Limb (tissue), 2 donors: Measurements from ENCODE around the gene CAPSL.
"Not testable (repeated sequence)": the region's sequence is repeated elsewhere in the genome, so short reads cannot be mapped to it uniquely, and the experiment has no call there.

Experiments
- DNase-seq, 2 donors: peaks; one replicate each; pipeline ENCODE4 v3.0.0-alpha.2; 2016; ENCODE audit errors: extremely low spot score in 2 of 2

The CAPSL gene

GRCh38 chr5:35938568-35939227 is at the start of gene CAPSL:
Gene CAPSL, minus strand, starts transcription at chr5:35938622. Its CDS starts 17,502 bp downstream, at chr5:35921120.
- peak; percentile 85 for DNase-seq

- DNase-seq: no peak
Observed at GRCh38 chr5:35987776-35988175, 49.4 kb upstream of the CAPSL start.

- no peak for DNase-seq
Observed at GRCh38 chr5:35979715-35980114, 41.3 kb upstream of the CAPSL start.

GRCh38 chr5:35976859-35977258 is 38.4 kb upstream of the CAPSL start:
- not testable (repeated sequence) for DNase-seq

- DNase-seq: no peak
Observed at GRCh38 chr5:35974570-35974969, 36.1 kb upstream of the CAPSL start.

- no peak for DNase-seq
Observed at GRCh38 chr5:35971878-35972210, 33.4 kb upstream of the CAPSL start.

GRCh38 chr5:35971186-35971877 is 32.9 kb upstream of the CAPSL start:
- no peak for DNase-seq

GRCh38 chr5:35963381-35963843 is 25.0 kb upstream of the CAPSL start:
- no peak for DNase-seq

GRCh38 chr5:35960328-35960727 is 21.9 kb upstream of the CAPSL start:
- no peak for DNase-seq

GRCh38 chr5:35956429-35956828 is 18.0 kb upstream of the CAPSL start:
- no peak for DNase-seq

- DNase-seq: no peak
Observed at GRCh38 chr5:35954175-35954574, 15.8 kb upstream of the CAPSL start.

- no peak for DNase-seq
Observed at GRCh38 chr5:35947085-35947484, 8.7 kb upstream of the CAPSL start.

GRCh38 chr5:35939639-35940038 is 1.2 kb upstream of the CAPSL start:
- DNase-seq: no peak

- peak; percentile 68 to 70 for DNase-seq
Observed at GRCh38 chr5:35926389-35927051, 11.9 kb downstream of the CAPSL start.

- peak; percentile 61 to 81 for DNase-seq
Observed at GRCh38 chr5:35924950-35925722, 13.3 kb downstream of the CAPSL start.

- DNase-seq: no peak
Observed at GRCh38 chr5:35924122-35924949, 14.1 kb downstream of the CAPSL start.

- no peak for DNase-seq
Observed at GRCh38 chr5:35922468-35922867, 16.0 kb downstream of the CAPSL start.

- DNase-seq: no peak
Observed at GRCh38 chr5:35921930-35922329, 16.5 kb downstream of the CAPSL start.

GRCh38 chr5:35920890-35921289 is 17.5 kb downstream of the CAPSL start:
- DNase-seq: no peak

GRCh38 chr5:35919191-35919590 is 19.2 kb downstream of the CAPSL start:
- DNase-seq: no peak

GRCh38 chr5:35908814-35909213 is 29.6 kb downstream of the CAPSL start:
- DNase-seq: no peak
